Calu3 (cell line): ENCODE measurements around the gene CALML3. TPM values are rescaled to one million over a fixed set of nuclear protein-coding genes. Genes with fewer than 3 reads are reported as not detected.

Experiments
- BruUV-seq: library from RNA; stranded (reverse); fragments of 400-500 nt; replicated peaks from 2 replicates; lab custom pipeline; 2021; lab: Mats Ljungman, UMichigan
- CTCF ChIA-PET: fragments of 300-600 bp; sonication (Branson Sonifier 250); formaldehyde crosslinking; loops from one replicate; lab custom pipeline; 2022; ENCODE audit warnings: antibody characterized with exemption; lab: Charles Lee
- DNase-seq: peaks from one replicate; pipeline ENCODE4 v3.0.0; 2022
- H3K27ac Mint-ChIP-seq: one replicate; pipeline ENCODE4 v1.8.0; 2022; ENCODE audit warnings: mixed read lengths; ENCODE audit not compliant: unreplicated experiment
- H3K27me3 Mint-ChIP-seq: one replicate; pipeline ENCODE4 v1.8.0; 2022; ENCODE audit warnings: mixed read lengths; ENCODE audit not compliant: unreplicated experiment
- H3K36me3 Mint-ChIP-seq: one replicate; pipeline ENCODE4 v1.8.0; 2022; ENCODE audit warnings: mild to moderate bottlenecking, moderate library complexity, mixed read lengths; ENCODE audit not compliant: insufficient read depth, unreplicated experiment
- H3K4me1 Mint-ChIP-seq: one replicate; pipeline ENCODE4 v1.8.0; 2022; ENCODE audit warnings: mild to moderate bottlenecking, low read depth, mixed read lengths; ENCODE audit not compliant: unreplicated experiment
- H3K4me3 Mint-ChIP-seq: one replicate; pipeline ENCODE4 v1.8.0; 2022; ENCODE audit warnings: mild to moderate bottlenecking, low read depth, moderate library complexity, mixed read lengths; ENCODE audit not compliant: unreplicated experiment
- H3K9me3 Mint-ChIP-seq: one replicate; pipeline ENCODE4 v1.8.0; 2022; ENCODE audit warnings: low read depth, mixed read lengths; ENCODE audit not compliant: unreplicated experiment
- intact Hi-C: fragments of 100-400 bp; cut with micrococcal nuclease; formaldehyde crosslinking; loops from one replicate; pipeline ENCODE4 v1.10.0; 2022; ENCODE audit not compliant: unreplicated experiment
- total RNA-seq: library from RNA; stranded (reverse); gene quantifications from 2 replicates; pipeline ENCODE4 v1.2.3, GENCODE V29; 2022
- TF ChIP-seq, protein P1 (sequence below): fragments of 200-600 bp; IDR thresholded peaks from one replicate; pipeline ENCODE4 v1.8.0; 2022; ENCODE audit warnings: antibody characterized with exemption; ENCODE audit not compliant: unreplicated experiment

The CALML3 gene
- total RNA-seq, 1 experiment from 2014 or later = not detected

DNA sequence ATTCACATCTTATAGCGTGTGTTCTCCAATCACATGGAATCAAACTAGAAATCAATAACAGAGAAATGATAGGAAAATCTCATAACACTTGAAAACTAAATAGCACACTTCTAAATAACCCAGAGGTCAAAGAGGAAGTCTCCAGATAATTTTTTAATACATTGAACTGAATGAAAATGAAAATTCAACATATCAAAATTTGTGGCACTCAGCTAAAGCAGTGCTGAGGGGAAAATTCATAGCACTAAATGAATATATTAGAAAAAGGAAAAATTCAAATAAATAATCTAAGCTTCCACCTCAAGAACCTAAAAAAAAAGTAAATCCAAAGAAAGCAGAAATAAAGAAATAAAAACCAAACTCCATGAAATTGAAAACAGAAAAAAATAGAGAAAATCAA lies 17.3 kb downstream of the CALML3 start:
- peaks cover 6% of the 10 kb centered on the region for H3K36me3 Mint-ChIP-seq

DNA sequence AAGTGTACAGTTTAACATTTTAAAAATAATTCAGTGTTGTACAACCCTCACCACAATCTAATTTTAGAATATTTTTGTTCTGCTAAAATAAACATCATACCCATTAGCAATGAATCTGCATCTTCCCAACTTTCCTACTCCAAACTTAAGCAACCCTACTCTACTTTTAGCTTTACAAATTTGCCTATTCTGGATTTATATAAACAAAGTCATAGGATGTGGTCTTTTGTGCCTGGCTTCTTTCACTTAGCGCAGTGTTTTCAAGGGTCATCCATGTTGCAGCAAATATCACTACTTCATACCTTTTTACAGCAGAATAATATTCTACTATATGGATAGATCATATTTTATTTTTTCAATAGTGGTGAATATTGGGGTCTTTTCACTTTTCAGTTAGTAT lies 18.9 kb downstream of the CALML3 start:
- CTCF ChIA-PET = no interaction called here
- H3K4me3 Mint-ChIP-seq = no peak overlapping the region
- H3K36me3 Mint-ChIP-seq = peaks cover 6% of the 10 kb centered on the region
- H3K27me3 Mint-ChIP-seq = no peaks in the 10 kb centered on the region
- DNase-seq = no peak
- intact Hi-C loops = loop anchor here (10.0 kb wide), 1 partner anchor 729 kb away; no protein-coding TSS in a partner anchor
- peaks cover 2% of the 10 kb centered on the region for H3K4me1 Mint-ChIP-seq
- no TSS peak for BruUV-seq
- H3K27ac Mint-ChIP-seq = no peak overlapping the region
- TF ChIP-seq, protein P1, sequence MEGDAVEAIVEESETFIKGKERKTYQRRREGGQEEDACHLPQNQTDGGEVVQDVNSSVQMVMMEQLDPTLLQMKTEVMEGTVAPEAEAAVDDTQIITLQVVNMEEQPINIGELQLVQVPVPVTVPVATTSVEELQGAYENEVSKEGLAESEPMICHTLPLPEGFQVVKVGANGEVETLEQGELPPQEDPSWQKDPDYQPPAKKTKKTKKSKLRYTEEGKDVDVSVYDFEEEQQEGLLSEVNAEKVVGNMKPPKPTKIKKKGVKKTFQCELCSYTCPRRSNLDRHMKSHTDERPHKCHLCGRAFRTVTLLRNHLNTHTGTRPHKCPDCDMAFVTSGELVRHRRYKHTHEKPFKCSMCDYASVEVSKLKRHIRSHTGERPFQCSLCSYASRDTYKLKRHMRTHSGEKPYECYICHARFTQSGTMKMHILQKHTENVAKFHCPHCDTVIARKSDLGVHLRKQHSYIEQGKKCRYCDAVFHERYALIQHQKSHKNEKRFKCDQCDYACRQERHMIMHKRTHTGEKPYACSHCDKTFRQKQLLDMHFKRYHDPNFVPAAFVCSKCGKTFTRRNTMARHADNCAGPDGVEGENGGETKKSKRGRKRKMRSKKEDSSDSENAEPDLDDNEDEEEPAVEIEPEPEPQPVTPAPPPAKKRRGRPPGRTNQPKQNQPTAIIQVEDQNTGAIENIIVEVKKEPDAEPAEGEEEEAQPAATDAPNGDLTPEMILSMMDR = no peak
- H3K9me3 Mint-ChIP-seq = no peaks in the 10 kb centered on the region

More for the DNA sequence above, 17.3 kb downstream of the CALML3 start:
- no peak for DNase-seq
- intact Hi-C loops = loop anchor here (10.0 kb wide), 1 partner anchor 727 kb away; no protein-coding TSS in a partner anchor
- BruUV-seq = no TSS peak
- no peak overlapping the region for H3K4me3 Mint-ChIP-seq
- CTCF ChIA-PET = no interaction called here
- peaks cover 7% of the 10 kb centered on the region for H3K4me1 Mint-ChIP-seq
- H3K27ac Mint-ChIP-seq = no peak overlapping the region
- no peaks in the 10 kb centered on the region for H3K27me3 Mint-ChIP-seq
- TF ChIP-seq, protein P1 = no peak
- no peaks in the 10 kb centered on the region for H3K9me3 Mint-ChIP-seq

DNA sequence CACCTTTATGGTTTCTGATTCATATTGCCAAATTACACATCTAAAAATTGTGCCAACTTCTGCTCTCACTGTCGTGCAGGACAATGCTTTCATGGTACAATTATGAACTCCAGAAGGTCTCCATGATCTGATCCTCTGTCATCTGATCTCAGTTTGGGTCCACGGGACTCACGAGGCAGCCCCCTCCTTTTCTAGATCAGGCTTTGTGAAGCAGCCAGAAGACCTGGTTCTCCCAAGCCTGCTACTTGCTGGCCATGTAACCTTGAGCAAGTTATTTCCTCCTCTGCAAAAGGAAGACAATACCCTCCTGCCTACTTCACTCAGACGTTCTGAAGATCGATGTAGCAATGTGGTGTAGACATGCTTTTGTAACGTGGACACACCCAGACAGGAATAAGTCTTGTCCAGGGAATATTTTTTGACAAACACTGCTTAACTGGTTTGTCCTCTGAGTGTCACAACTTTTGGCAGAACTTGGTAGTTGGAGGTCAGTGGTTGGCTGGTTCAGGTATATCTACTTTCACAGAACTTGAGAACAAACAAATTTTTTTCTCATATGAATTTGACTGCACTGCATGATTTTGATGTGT lies 19.6 kb downstream of the CALML3 start:
- Mint-ChIP-seq H3K4me1 (no peaks in the 10 kb centered on the region), H3K9me3 (no peaks in the 10 kb centered on the region), H3K4me3 (peak overlapping the region; percentile 52), H3K36me3 (peaks cover 6% of the 10 kb centered on the region), H3K27ac (no peak overlapping the region), H3K27me3 (no peaks in the 10 kb centered on the region)
- intact Hi-C loops = loop anchor here (10.0 kb wide), 1 partner anchor 730 kb away; no protein-coding TSS in a partner anchor
- no TSS peak for BruUV-seq
- TF ChIP-seq, protein P1 = no peak
- CTCF ChIA-PET = no interaction called here
- peak; percentile 54 for DNase-seq

DNA sequence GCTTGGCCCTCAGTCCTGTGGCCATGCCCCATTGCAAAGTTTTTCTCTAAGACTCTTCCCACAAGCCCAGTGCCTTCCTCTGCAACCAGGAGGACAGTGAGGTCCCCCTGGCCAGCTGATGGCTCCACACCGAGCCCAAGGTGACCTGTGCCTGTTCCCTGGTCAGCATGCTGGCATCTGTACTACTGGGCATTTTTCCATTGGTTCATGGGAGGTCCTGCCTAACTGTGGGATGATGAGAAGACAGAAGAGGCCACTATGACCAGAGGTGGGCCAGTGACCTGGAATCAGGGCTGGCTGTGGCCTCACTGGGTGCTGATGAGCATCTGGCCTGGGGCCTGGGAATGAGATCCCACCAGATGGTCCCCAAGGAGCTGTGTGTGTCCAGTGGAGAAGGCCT lies 20.2 kb downstream of the CALML3 start:
- no peaks in the 10 kb centered on the region for H3K27me3 Mint-ChIP-seq
- BruUV-seq = no TSS peak
- H3K9me3 Mint-ChIP-seq = no peaks in the 10 kb centered on the region
- peaks cover 6% of the 10 kb centered on the region for H3K36me3 Mint-ChIP-seq
- no peak for DNase-seq
- no peaks in the 10 kb centered on the region for H3K4me1 Mint-ChIP-seq
- no peak overlapping the region for H3K27ac Mint-ChIP-seq
- CTCF ChIA-PET = no interaction called here
- no peak overlapping the region for H3K4me3 Mint-ChIP-seq
- intact Hi-C loops = loop anchor here (10.0 kb wide), 1 partner anchor 730 kb away; no protein-coding TSS in a partner anchor
- TF ChIP-seq, protein P1 = no peak
